B cell (primary cell): ENCODE measurements around the gene CDC14A. TPM values are rescaled to one million over a fixed set of nuclear protein-coding genes. Genes with fewer than 3 reads are reported as not detected.

Experiments used
- ATAC-seq: fragments of 200-7000 bp; cut with Tn5 transposase; one replicate; pipeline ENCODE4 v1.10.0; 2021; ENCODE audit warnings: low read depth, mild to moderate bottlenecking, moderate number of reproducible peaks, moderate library complexity
- CTCF ChIA-PET: fragments of 350-600 bp; sonication (Branson Sonifier 250); formaldehyde crosslinking; loops from one replicate; lab custom pipeline; 2021; ENCODE audit warnings: antibody characterized with exemption, inconsistent platforms; lab: Charles Lee
- POLR2A ChIA-PET: fragments of 350-600 bp; sonication (Branson Sonifier 250); formaldehyde crosslinking; loops from one replicate; lab custom pipeline; 2021; ENCODE audit warnings: antibody characterized with exemption; lab: Charles Lee
- DNase-seq: peaks from one replicate; pipeline ENCODE4 v3.0.0; 2013
- H2AFZ ChIP-seq: 2 replicates; pipeline ENCODE4 v1.6.1; 2012; ENCODE audit warnings: mild to moderate bottlenecking, low read depth, low read length; ENCODE audit not compliant: insufficient read depth, poor library complexity, severe bottlenecking
- H3K27ac ChIP-seq, 2 donors: 1 replicate in 1 of 2; 2 replicates in 1 of 2; pipeline ENCODE4 v1.5.1; 2012 to 2013; ENCODE audit warnings: low read length in 2 of 2, mild to moderate bottlenecking in 2 of 2, moderate library complexity in 1 of 2
- H3K27me3 ChIP-seq, 4 experiments: fragments of 200-600 bp in 1 of 4; sonication (generic) in 1 of 4; replicated peaks in 1 of 4; 1 replicate in 2 of 4; 2 replicates in 2 of 4; pipeline versions ENCODE4 v1.6.1 to v1.7.0; 2013 to 2016; ENCODE audit warnings: low read length in 3 of 4, mild to moderate bottlenecking in 2 of 4, mixed read lengths in 1 of 4, moderate library complexity in 1 of 4; ENCODE audit not compliant: insufficient read depth in 4 of 4, control insufficient read depth in 3 of 4; ENCODE audit errors: control extremely low read depth in 1 of 4
- H3K36me3 ChIP-seq, 2 experiments: replicated peaks in 1 of 2; 1 replicate in 1 of 2; 2 replicates in 1 of 2; pipeline versions ENCODE4 v1.6.1 to v1.7.1; 2013; ENCODE audit warnings: low read length in 1 of 2; ENCODE audit not compliant: insufficient read depth in 2 of 2, control insufficient read depth in 1 of 2; ENCODE audit errors: control extremely low read depth in 1 of 2, extremely low read depth in 1 of 2
- H3K4me1 ChIP-seq, 2 donors: fragments of 200-600 bp in 1 of 2; sonication (generic) in 1 of 2; 1 replicate in 1 of 2; 2 replicates in 1 of 2; pipeline versions ENCODE4 v1.5.1 to v1.6.1; 2013 to 2017; ENCODE audit warnings: low read length in 2 of 2; ENCODE audit not compliant: control insufficient read depth in 2 of 2, insufficient read depth in 2 of 2
- H3K4me2 ChIP-seq: replicated peaks from 2 replicates; pipeline ENCODE3; 2012; ENCODE audit warnings: mild to moderate bottlenecking, low read depth, low read length; ENCODE audit not compliant: poor library complexity, severe bottlenecking
- H3K4me3 ChIP-seq, 5 experiments: fragments of 200-600 bp in 1 of 5; sonication (generic) in 1 of 5; 1 replicate in 3 of 5; 2 replicates in 2 of 5; pipeline versions ENCODE4 v1.5.1 to v1.7.0; 2011 to 2016; ENCODE audit warnings: low read length in 4 of 5, mild to moderate bottlenecking in 4 of 5, low read depth in 2 of 5, control low read depth in 1 of 5, moderate library complexity in 1 of 5; ENCODE audit not compliant: insufficient read depth in 1 of 5; ENCODE audit errors: control extremely low read depth in 1 of 5, extremely low read depth in 1 of 5
- H3K79me2 ChIP-seq: fragments of 200-600 bp; sonication (generic); one replicate; pipeline ENCODE4 v1.6.0; 2016; ENCODE audit warnings: low read length; ENCODE audit not compliant: control insufficient read depth, insufficient read depth
- H3K9ac ChIP-seq: fragments of 200-600 bp; sonication (generic); 2 replicates; pipeline ENCODE4 v1.6.1; 2017; ENCODE audit warnings: mild to moderate bottlenecking, low read length, moderate library complexity
- H3K9me3 ChIP-seq, 3 donors: one replicate each; pipeline versions ENCODE4 v1.6.1 to v1.7.1; 2013; ENCODE audit warnings: low read length in 2 of 3; ENCODE audit not compliant: control insufficient read depth in 2 of 3, insufficient read depth in 1 of 3; ENCODE audit errors: control extremely low read depth in 1 of 3
- H4K20me1 ChIP-seq: 2 replicates; pipeline ENCODE4 v1.6.0; 2012; ENCODE audit warnings: mild to moderate bottlenecking, low read length; ENCODE audit not compliant: insufficient read depth, control insufficient read depth, poor library complexity, severe bottlenecking
- H3K27ac Mint-ChIP-seq: one replicate; pipeline ENCODE4 v1.8.0; 2021; ENCODE audit warnings: mixed read lengths
- H3K27me3 Mint-ChIP-seq: one replicate; pipeline ENCODE4 v1.8.0; 2021; ENCODE audit warnings: mixed read lengths
- H3K4me1 Mint-ChIP-seq: one replicate; pipeline ENCODE4 v1.8.0; 2021; ENCODE audit warnings: mixed read lengths
- H3K4me3 Mint-ChIP-seq: one replicate; pipeline ENCODE4 v1.8.0; 2021; ENCODE audit warnings: mixed read lengths
- H3K9me3 Mint-ChIP-seq: one replicate; pipeline ENCODE4 v1.8.0; 2022; ENCODE audit warnings: mixed read lengths; ENCODE audit not compliant: insufficient read depth
- CTCF ChIP-seq: fragments of 200-600 bp; IDR thresholded peaks from one replicate; pipeline ENCODE4 v1.8.0; 2022; ENCODE audit warnings: antibody characterized with exemption, mild to moderate bottlenecking
- EZH2 ChIP-seq: IDR thresholded peaks from 2 replicates; pipeline ENCODE4 v1.6.1; 2012; ENCODE audit warnings: borderline replicate concordance, low read depth, mild to moderate bottlenecking, moderate library complexity, low read length; ENCODE audit not compliant: insufficient read depth, poor library complexity, severe bottlenecking
- WGBS: methylation state at CpG from one replicate; pipeline ENCODE4 v1.1.5; 2013; ENCODE audit warnings: missing lambda C conversion rate; ENCODE audit not compliant: insufficient coverage; 5-methylcytosine and 5-hydroxymethylcytosine counted together
- intact Hi-C: fragments of 100-400 bp; cut with micrococcal nuclease; formaldehyde crosslinking; loops from one replicate; pipeline ENCODE4 v1.10.0; 2022
- polyA plus RNA-seq: library from polyadenylated mRNA; depleted of rRNA; stranded (reverse); fragments of >200 nt; gene quantifications from 2 replicates; pipeline ENCODE4 v1.2.3, GENCODE V29; 2012
- total RNA-seq, 2 donors: library from RNA; stranded (reverse); fragments of 120-200 nt in 1 of 2; gene quantifications; 1 replicate in 1 of 2; 2 replicates in 1 of 2; pipeline versions ENCODE4 v1.2.3 to v1.2.4, GENCODE V29; 2013 to 2022

The CDC14A gene
- total and polyA plus RNA-seq, 2 donors (not counting 1 experiment from before 2014, with no cell fraction given) = 6.1 to 41.7 TPM

DNA sequence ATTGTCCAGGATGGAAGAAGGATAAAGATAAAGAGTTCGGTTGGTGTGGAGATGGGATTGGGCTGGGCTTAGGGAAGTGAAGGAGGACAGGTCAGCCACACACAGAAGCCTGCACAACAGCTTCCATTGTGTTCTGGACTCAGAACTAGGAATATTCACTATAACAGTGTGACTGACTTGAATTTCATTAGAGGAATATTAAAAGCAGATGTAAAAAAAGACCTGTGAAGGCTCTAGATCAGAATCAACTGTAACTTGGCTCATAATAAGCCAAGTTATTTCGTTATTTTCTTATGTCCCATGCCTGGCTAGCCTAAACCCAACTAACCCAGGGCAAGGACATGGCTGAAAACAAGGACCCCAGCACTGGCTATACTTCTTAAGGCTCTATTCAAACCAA is 129.0 kb downstream of the CDC14A start:
- Histone ChIP-seq H3K9me3 (peaks cover 0 to 2% (median 0%) of the 10 kb centered on the region in 3 donors), H3K79me2 (no peaks in the 10 kb centered on the region), H3K36me3 (peaks cover 0 to 45% of the 10 kb centered on the region in 2 experiments), H3K4me1 (no peaks in the 10 kb centered on the region), H2AFZ (no peak overlapping the region), H3K4me3 (no peak overlapping the region), H3K27me3 (no peaks in the 10 kb centered on the region), H3K4me2 (no peak overlapping the region), H3K27ac (no peak overlapping the region), H4K20me1 (no peaks in the 10 kb centered on the region), H3K9ac (no peak overlapping the region)
- Mint-ChIP-seq H3K27ac (no peak overlapping the region), H3K27me3 (no peaks in the 10 kb centered on the region), H3K9me3 (peaks cover 4% of the 10 kb centered on the region), H3K4me1 (no peaks in the 10 kb centered on the region), H3K4me3 (no peak overlapping the region)
- ChIA-PET CTCF (interaction anchor here (0.9 kb wide), 1 partner anchor 11 kb away, joined by 3 read pairs; no protein-coding TSS in a partner anchor), POLR2A (interaction anchor here (0.6 kb wide), 1 partner anchor 671 kb away, joined by 4 read pairs; no protein-coding TSS in a partner anchor)
- 86% methylated on average over 1 of the region's 2 CpGs for WGBS
- ATAC-seq (no peak), DNase-seq (no peak)
- TF ChIP-seq CTCF (no peak), EZH2 (no peak)
- intact Hi-C loops = no loop called here

DNA sequence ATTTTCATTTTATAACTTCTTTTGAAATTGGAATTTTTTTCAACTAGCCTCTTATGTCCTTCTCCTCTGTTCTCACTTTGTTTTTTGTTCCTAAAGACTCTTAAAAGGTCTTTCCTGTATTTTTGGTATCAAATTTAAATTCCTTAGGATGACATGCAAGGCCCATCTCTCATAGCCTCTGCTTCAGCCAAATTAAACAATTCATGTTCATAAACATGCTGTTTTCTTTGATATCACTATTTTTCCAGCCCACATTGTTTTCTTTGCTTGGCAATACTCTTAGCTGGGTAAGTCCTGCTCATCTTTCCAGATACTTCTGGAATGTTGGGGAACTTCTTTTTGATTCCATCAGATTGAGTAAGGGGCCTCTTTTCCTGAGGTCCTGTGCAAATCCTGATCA is 129.9 kb downstream of the CDC14A start:
- POLR2A ChIA-PET = no interaction called here
- Histone ChIP-seq H3K9ac (no peak overlapping the region), H3K4me1 (no peaks in the 10 kb centered on the region), H3K79me2 (no peaks in the 10 kb centered on the region), H2AFZ (no peak overlapping the region), H3K27ac (no peak overlapping the region), H3K9me3 (peaks cover 0 to 2% (median 0%) of the 10 kb centered on the region in 3 donors), H4K20me1 (no peaks in the 10 kb centered on the region), H3K4me3 (no peak overlapping the region), H3K4me2 (no peak overlapping the region), H3K36me3 (peaks cover 0 to 45% of the 10 kb centered on the region in 2 experiments), H3K27me3 (no peaks in the 10 kb centered on the region)
- H3K27me3 Mint-ChIP-seq = no peaks in the 10 kb centered on the region
- H3K27ac Mint-ChIP-seq = no peak overlapping the region
- peaks cover 4% of the 10 kb centered on the region for H3K9me3 Mint-ChIP-seq
- TF ChIP-seq CTCF (no peak), EZH2 (no peak)
- intact Hi-C loops = no loop called here
- no peaks in the 10 kb centered on the region for H3K4me1 Mint-ChIP-seq
- ATAC-seq (no peak), DNase-seq (no peak)
- no peak overlapping the region for H3K4me3 Mint-ChIP-seq
- CTCF ChIA-PET = no interaction called here
